H1 (cell line): Measurements from ENCODE around the gene TSHZ2. TPM values are rescaled to one million over a fixed set of nuclear protein-coding genes. Genes with fewer than 3 reads are reported as not detected.

Experiments used
- CTCF ChIA-PET: fragments of 300-600 bp; sonication (Branson Sonifier 250); formaldehyde crosslinking; loops from one replicate; lab custom pipeline; 2021; ENCODE audit not compliant: partially characterized antibody; lab: Charles Lee
- POLR2A ChIA-PET: fragments of 300-600 bp; sonication (Branson Sonifier 250); formaldehyde crosslinking; loops from one replicate; lab custom pipeline; 2021; ENCODE audit warnings: inconsistent platforms; ENCODE audit not compliant: partially characterized antibody; lab: Charles Lee
- DNase-seq, 2 experiments: peaks; one replicate each; pipeline versions ENCODE4 v3.0.0 to v3.0.0-alpha.2; 2010 to 2022; ENCODE audit warnings: low spot score in 2 of 2, low read depth in 1 of 2, mixed read lengths in 1 of 2
- FAIRE-seq: peaks from 2 replicates; lab custom pipeline; 2011; peaks lifted over from hg19 to GRCh38; lab: Jason Lieb, UNC
- H2AFZ ChIP-seq: 2 replicates; pipeline ENCODE4 v1.8.1; 2012; ENCODE audit warnings: low read length, inconsistent platforms
- H2AK5ac ChIP-seq: 2 replicates; pipeline ENCODE4 v1.6.1; 2013; ENCODE audit warnings: low read depth, low read length
- H2BK120ac ChIP-seq: replicated peaks from 2 replicates; pipeline ENCODE3; 2013; ENCODE audit warnings: low read depth, low read length, inconsistent platforms
- H2BK12ac ChIP-seq: 2 replicates; pipeline ENCODE4 v1.6.1; 2013; ENCODE audit warnings: low read depth, low read length
- H2BK15ac ChIP-seq: 2 replicates; pipeline ENCODE4 v1.6.1; 2013; ENCODE audit warnings: low read length
- H2BK20ac ChIP-seq: 2 replicates; pipeline ENCODE4 v1.6.1; 2013; ENCODE audit warnings: low read length
- H2BK5ac ChIP-seq: 2 replicates; pipeline ENCODE4 v1.6.1; 2013; ENCODE audit warnings: low read depth, low read length
- H3K14ac ChIP-seq: 2 replicates; pipeline ENCODE4 v1.6.1; 2013; ENCODE audit warnings: inconsistent platforms; ENCODE audit not compliant: insufficient read length
- H3K18ac ChIP-seq: 2 replicates; pipeline ENCODE4 v1.6.1; 2013; ENCODE audit warnings: low read length; ENCODE audit errors: extremely low read depth
- H3K23ac ChIP-seq: 2 replicates; pipeline ENCODE4 v1.6.1; 2013; ENCODE audit warnings: inconsistent platforms; ENCODE audit not compliant: insufficient read length
- H3K23me2 ChIP-seq: 2 replicates; pipeline ENCODE4 v1.6.1; 2013; ENCODE audit warnings: low read depth, low read length
- H3K27ac ChIP-seq: 2 replicates; pipeline ENCODE4 v1.6.1; 2011; ENCODE audit warnings: low read depth, low read length, inconsistent platforms
- H3K27me3 ChIP-seq, 4 experiments: replicated peaks in 1 of 4; 1 replicate in 1 of 4; 2 replicates in 3 of 4; pipeline versions ENCODE4 v1.6.1 to v1.8.1; 2011 to 2013; ENCODE audit warnings: low read length in 3 of 4, mild to moderate bottlenecking in 3 of 4, inconsistent platforms in 2 of 4, mixed read lengths in 2 of 4, moderate library complexity in 1 of 4; ENCODE audit not compliant: control insufficient read depth in 3 of 4, insufficient read depth in 3 of 4; ENCODE audit errors: extremely low read depth in 1 of 4
- H3K36me3 ChIP-seq, 4 experiments: 2 replicates each; pipeline versions ENCODE4 v1.6.1 to v1.8.1; 2011 to 2013; ENCODE audit warnings: mild to moderate bottlenecking in 4 of 4, low read length in 3 of 4, moderate library complexity in 2 of 4, control low read depth in 1 of 4, inconsistent platforms in 1 of 4; ENCODE audit not compliant: insufficient read depth in 4 of 4, control insufficient read depth in 2 of 4
- H3K4ac ChIP-seq: replicated peaks from 2 replicates; pipeline ENCODE3; 2013; ENCODE audit warnings: low read length, low read depth, mixed read lengths, inconsistent platforms; ENCODE audit not compliant: insufficient read length
- H3K4me1 ChIP-seq, 4 experiments: replicated peaks in 1 of 4; 1 replicate in 1 of 4; 2 replicates in 3 of 4; pipeline versions ENCODE4 v1.6.1 to v1.8.1; 2011 to 2013; ENCODE audit warnings: low read length in 3 of 4, inconsistent platforms in 2 of 4, mixed read lengths in 1 of 4; ENCODE audit not compliant: insufficient read depth in 4 of 4, control insufficient read depth in 3 of 4
- H3K4me2 ChIP-seq, 2 experiments: 2 replicates each; pipeline versions ENCODE4 v1.6.1 to v1.8.1; 2011 to 2013; ENCODE audit warnings: low read depth in 2 of 2, low read length in 2 of 2, control low read depth in 1 of 2, inconsistent platforms in 1 of 2, mild to moderate bottlenecking in 1 of 2; ENCODE audit not compliant: insufficient read depth in 1 of 2
- H3K4me3 ChIP-seq, 4 experiments: fragments of 200-600, 300-600 bp in 1 of 4; sonication (generic), shearing (Covaris generic), sonication (Bioruptor Twin) in 1 of 4; 2 replicates each; pipeline versions ENCODE4 v1.5.1 to v1.8.1; 2011 to 2016; ENCODE audit warnings: low read length in 4 of 4, low read depth in 3 of 4, control low read depth in 2 of 4, inconsistent platforms in 2 of 4, mild to moderate bottlenecking in 2 of 4, mixed read lengths in 1 of 4, moderate library complexity in 1 of 4; ENCODE audit not compliant: insufficient read depth in 2 of 4; ENCODE audit errors: extremely low read depth in 1 of 4
- H3K56ac ChIP-seq: replicated peaks from 2 replicates; pipeline ENCODE3; 2013; ENCODE audit warnings: low read depth, mild to moderate bottlenecking, mixed read lengths, low read length, inconsistent platforms; ENCODE audit not compliant: insufficient read length
- H3K79me1 ChIP-seq: 2 replicates; pipeline ENCODE4 v1.6.1; 2013; ENCODE audit warnings: low read depth, low read length, control low read depth
- H3K79me2 ChIP-seq, 2 experiments: 2 replicates each; pipeline versions ENCODE4 v1.6.1 to v1.8.1; 2012 to 2013; ENCODE audit warnings: low read length in 2 of 2, mild to moderate bottlenecking in 2 of 2, inconsistent platforms in 1 of 2; ENCODE audit not compliant: insufficient read depth in 2 of 2, control insufficient read depth in 1 of 2
- H3K9ac ChIP-seq, 4 experiments: replicated peaks in 1 of 4; 1 replicate in 1 of 4; 2 replicates in 3 of 4; pipeline versions ENCODE4 v1.6.1 to v1.8.1; 2011 to 2013; ENCODE audit warnings: low read depth in 3 of 4, low read length in 3 of 4, control low read depth in 2 of 4, mild to moderate bottlenecking in 2 of 4, moderate library complexity in 2 of 4, inconsistent platforms in 1 of 4; ENCODE audit errors: extremely low read depth in 1 of 4
- H3K9me3 ChIP-seq, 2 experiments: 2 replicates each; pipeline versions ENCODE4 v1.6.1 to v1.8.1; 2012 to 2013; ENCODE audit warnings: mild to moderate bottlenecking in 2 of 2, moderate library complexity in 2 of 2, control low read depth in 1 of 2, inconsistent platforms in 1 of 2, low read depth in 1 of 2, low read length in 1 of 2, mixed read lengths in 1 of 2; ENCODE audit not compliant: insufficient read depth in 2 of 2
- H4K20me1 ChIP-seq, 2 experiments: replicated peaks in 1 of 2; 2 replicates each; pipeline versions ENCODE3 to v1.8.1; 2011 to 2013; ENCODE audit warnings: inconsistent platforms in 2 of 2, low read length in 2 of 2, mild to moderate bottlenecking in 1 of 2; ENCODE audit not compliant: insufficient read depth in 2 of 2, control insufficient read depth in 1 of 2
- H4K5ac ChIP-seq: 2 replicates; pipeline ENCODE4 v1.6.1; 2013; ENCODE audit warnings: low read length, low read depth, mixed read lengths, inconsistent platforms; ENCODE audit not compliant: insufficient read length
- H4K8ac ChIP-seq: 2 replicates; pipeline ENCODE4 v1.8.0; 2013; ENCODE audit warnings: mild to moderate bottlenecking, moderate library complexity, low read length, inconsistent platforms; ENCODE audit not compliant: insufficient read depth; ENCODE audit errors: extremely low read depth
- H4K91ac ChIP-seq: replicated peaks from 2 replicates; pipeline ENCODE3; 2013; ENCODE audit warnings: low read length, mixed read lengths, inconsistent platforms; ENCODE audit not compliant: insufficient read length
- CHD2 ChIP-seq: IDR thresholded peaks from 2 replicates; pipeline ENCODE4 v1.6.1; 2012; ENCODE audit warnings: low read length, improper control_type of control experiment
- EP300 ChIP-seq, 2 experiments: IDR thresholded peaks; 1 replicate in 1 of 2; 2 replicates in 1 of 2; pipeline ENCODE4 v1.6.1; 2011 to 2012; ENCODE audit warnings: low read depth in 2 of 2, low read length in 2 of 2, mild to moderate bottlenecking in 2 of 2, borderline replicate concordance in 1 of 2, inconsistent platforms in 1 of 2, moderate library complexity in 1 of 2
- GTF2F1 ChIP-seq: IDR thresholded peaks from 2 replicates; pipeline ENCODE4 v1.6.1; 2012; ENCODE audit warnings: low read depth, low read length, improper control_type of control experiment, borderline replicate concordance
- PHF8 ChIP-seq: fragments of 200-600 bp; sonication (generic); conservative IDR thresholded peaks from 2 replicates; pipeline ENCODE4 v1.7.1; 2012; ENCODE audit warnings: low read depth, mild to moderate bottlenecking, inconsistent platforms, low read length, moderate library complexity
- POLR2AphosphoS5 ChIP-seq: IDR thresholded peaks from 2 replicates; pipeline ENCODE4 v1.6.1; 2011; ENCODE audit warnings: low read depth, low read length
- RFX5 ChIP-seq: IDR thresholded peaks from 2 replicates; pipeline ENCODE4 v1.6.1; 2011; ENCODE audit warnings: low read depth, low read length, improper control_type of control experiment, borderline replicate concordance
- RNF2 ChIP-seq: fragments of 200-900, 300-1000 bp; sonication (generic); IDR thresholded peaks from 2 replicates; pipeline ENCODE4 v1.7.1; 2016; ENCODE audit warnings: borderline replicate concordance, low read depth, mild to moderate bottlenecking, antibody characterized with exemption, low read length; ENCODE audit not compliant: poor library complexity, severe bottlenecking; ENCODE audit errors: missing control alignments
- SP4 ChIP-seq: IDR thresholded peaks from 2 replicates; pipeline ENCODE4 v1.6.1; 2012; ENCODE audit warnings: low read length, inconsistent platforms
- SUZ12 ChIP-seq: fragments of 200-600 bp; sonication (generic); IDR thresholded peaks from 2 replicates; pipeline ENCODE4 v1.6.1; 2012; ENCODE audit warnings: mild to moderate bottlenecking, inconsistent platforms, low read length, moderate library complexity, mixed read lengths
- TAF7 ChIP-seq: optimal IDR thresholded peaks from 2 replicates; pipeline ENCODE3; 2011; ENCODE audit warnings: low read depth, mild to moderate bottlenecking, inconsistent platforms, low read length, moderate library complexity, borderline replicate concordance
- TEAD4 ChIP-seq: IDR thresholded peaks from 2 replicates; pipeline ENCODE4 v1.6.1; 2012; ENCODE audit warnings: low read depth, low read length, inconsistent platforms, mixed read lengths
- WGBS, 2 experiments: shearing (Covaris generic) in 1 of 2; methylation state at CpG; one replicate each; pipeline versions ENCODE4 v1.1.6 to v1.1.7; 2013 to 2015; ENCODE audit warnings: low lambda C conversion rate in 2 of 2, mixed read lengths in 2 of 2, inconsistent platforms in 1 of 2, low coverage in 1 of 2, missing lambda C conversion rate in 1 of 2; ENCODE audit not compliant: insufficient replicate concordance in 2 of 2, insufficient coverage in 1 of 2, insufficient read length in 1 of 2; ENCODE audit errors: extremely low coverage in 1 of 2, missing lambda C conversion rate in 1 of 2; 5-methylcytosine and 5-hydroxymethylcytosine counted together
- polyA plus RNA-seq, 7 experiments: library from polyadenylated mRNA; depleted of rRNA in 3 of 7; stranded (reverse) in 5 of 7; unstranded in 2 of 7; fragments of >200 nt in 5 of 7; fragments of 200-250 nt in 2 of 7; gene quantifications; 1 replicate in 5 of 7; 2 replicates in 1 of 7; 4 replicates in 1 of 7; pipeline versions ENCODE4 v1.2.1 to v1.2.3, GENCODE V29; 2011 to 2013; ENCODE audit warnings: missing spikeins in 2 of 7, mixed read lengths in 2 of 7
- total RNA-seq: library from RNA; stranded (reverse); fragmentation: NEBNext Ultra II Directional; extraction: Animal tissue kit (Norgen Biotek cat#: 25700); gene quantifications from 2 replicates; pipeline ENCODE4 v1.2.1, GENCODE V29; 2021
- TF ChIP-seq, protein P1 (sequence below): IDR thresholded peaks from 2 replicates; pipeline ENCODE4 v1.6.1; 2012; ENCODE audit warnings: low read length, inconsistent platforms

TSHZ2 gene
- total and polyA plus RNA-seq, 2 of the 8 experiments (the other 6 are each of a cell fraction or from before 2014, with no cell fraction given): 0.14 to 0.30 TPM

DNA sequence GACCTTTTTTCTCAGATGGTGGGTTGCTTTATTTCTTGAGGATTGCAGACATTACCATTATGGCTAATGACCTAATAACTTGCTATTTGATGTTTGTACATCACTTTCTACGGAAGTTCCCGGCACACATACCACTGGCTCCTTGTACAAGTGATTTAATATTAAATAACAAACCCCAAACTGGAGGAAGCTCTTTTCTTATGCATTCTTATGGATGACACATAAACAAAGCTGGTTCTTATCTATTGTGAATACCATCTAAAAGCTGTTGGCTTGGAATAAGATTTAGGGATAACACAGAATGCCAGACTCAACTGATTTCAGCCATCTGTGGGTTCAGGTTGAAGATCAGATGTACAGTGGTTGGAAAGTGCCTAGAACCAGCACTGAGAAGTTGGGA lies 272.6 kb downstream of the TSHZ2 start:
- Histone ChIP-seq H3K14ac (no peak overlapping the region), H3K4me2 (no peak overlapping the region), H2BK5ac (no peak overlapping the region), H3K79me1 (no peaks in the 10 kb centered on the region), H3K36me3 (no peaks in the 10 kb centered on the region), H2BK15ac (no peak overlapping the region), H3K79me2 (no peaks in the 10 kb centered on the region), H2BK120ac (no peak overlapping the region), H3K23me2 (no peaks in the 10 kb centered on the region), H3K27me3 (no peaks in the 10 kb centered on the region), H3K4me3 (no peak overlapping the region), H4K8ac (no peak overlapping the region), H3K18ac (no peak overlapping the region), H3K4me1 (no peaks in the 10 kb centered on the region), H2AFZ (no peak overlapping the region), H2BK20ac (no peak overlapping the region), H4K5ac (no peak overlapping the region), H3K56ac (no peak overlapping the region), H3K23ac (no peak overlapping the region), H2BK12ac (no peak overlapping the region), H3K9me3 (no peaks in the 10 kb centered on the region), H4K20me1 (no peaks in the 10 kb centered on the region), H4K91ac (no peak overlapping the region), H3K27ac (no peak overlapping the region), H2AK5ac (no peak overlapping the region), H3K4ac (no peak overlapping the region), H3K9ac (no peak overlapping the region)
- CTCF ChIA-PET: interaction anchor here (0.8 to 1.3 kb wide), 4 partner anchors 9 to 956 kb away, joined by 3 to 4 read pairs (median 3); no protein-coding TSS in a partner anchor
- DNase-seq (no peak), FAIRE-seq (no peak)
- POLR2A ChIA-PET: no interaction called here
- 92% methylated on average over 2 of the region's 2 CpGs; no CpG with 5 or more reads in 1 of the 2 experiments for WGBS, 2 experiments
- TF ChIP-seq RFX5 (no peak), TAF7 (no peak), EP300 (IDR thresholded peaks at IDR 0.05; ENCODE audit: borderline replicate concordance in 1 of 2, low read depth in 2 of 2, low read length in 2 of 2) (no peak), GTF2F1 (no peak), RNF2 (no peak), SP4 (no peak), SUZ12 (no peak), CHD2 (no peak), POLR2AphosphoS5 (no peak), PHF8 (no peak), TEAD4 (no peak)
- TF ChIP-seq, protein P1, sequence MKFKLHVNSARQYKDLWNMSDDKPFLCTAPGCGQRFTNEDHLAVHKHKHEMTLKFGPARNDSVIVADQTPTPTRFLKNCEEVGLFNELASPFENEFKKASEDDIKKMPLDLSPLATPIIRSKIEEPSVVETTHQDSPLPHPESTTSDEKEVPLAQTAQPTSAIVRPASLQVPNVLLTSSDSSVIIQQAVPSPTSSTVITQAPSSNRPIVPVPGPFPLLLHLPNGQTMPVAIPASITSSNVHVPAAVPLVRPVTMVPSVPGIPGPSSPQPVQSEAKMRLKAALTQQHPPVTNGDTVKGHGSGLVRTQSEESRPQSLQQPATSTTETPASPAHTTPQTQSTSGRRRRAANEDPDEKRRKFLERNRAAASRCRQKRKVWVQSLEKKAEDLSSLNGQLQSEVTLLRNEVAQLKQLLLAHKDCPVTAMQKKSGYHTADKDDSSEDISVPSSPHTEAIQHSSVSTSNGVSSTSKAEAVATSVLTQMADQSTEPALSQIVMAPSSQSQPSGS: no peak
